GM21528 (cell line): Measurements from ENCODE around the gene ENOSF1.

ENCODE experiments used
- ATAC-seq: cut with Tn5 transposase; IDR thresholded peaks from one replicate; pipeline ENCODE4 v1.9.1; 2021; ENCODE audit warnings: mild to moderate bottlenecking, moderate library complexity; ENCODE audit not compliant: unreplicated experiment, low FRiP score

The ENOSF1 gene

GRCh38 chr18:644395-645004 is 67.9 kb downstream of the ENOSF1 start:
- no peak for ATAC-seq

- no peak for ATAC-seq
Observed at GRCh38 chr18:641224-641623, 71.2 kb downstream of the ENOSF1 start.

- ATAC-seq = no peak
Observed at GRCh38 chr18:635171-635570, 77.3 kb downstream of the ENOSF1 start.

GRCh38 chr18:634551-635045 is 77.8 kb downstream of the ENOSF1 start:
- no peak for ATAC-seq

GRCh38 chr18:631560-631959 is 80.9 kb downstream of the ENOSF1 start:
- no peak for ATAC-seq

- no peak for ATAC-seq
Observed at GRCh38 chr18:629269-630150, 82.9 kb downstream of the ENOSF1 start.

GRCh38 chr18:627231-627630 is 85.2 kb downstream of the ENOSF1 start:
- no peak for ATAC-seq

- ATAC-seq = no peak
Observed at GRCh38 chr18:623761-624620, 88.4 kb downstream of the ENOSF1 start.

GRCh38 chr18:622289-622688 is 90.1 kb downstream of the ENOSF1 start:
- no peak for ATAC-seq

GRCh38 chr18:621291-622043 is 91.0 kb downstream of the ENOSF1 start:
- no peak for ATAC-seq
